HT-29 (cell line): ENCODE measurements around the gene CD79B. TPM values are rescaled to one million over a fixed set of nuclear protein-coding genes. Genes with fewer than 3 reads are reported as not detected.
A peak's percentile ranks its signal among the peaks of the same experiment; 100 is the strongest.
"Not testable (repeated sequence)": the region's sequence is repeated elsewhere in the genome, so short reads cannot be mapped to it uniquely, and the experiment has no call there.

ENCODE experiments used
- DNase-seq: peaks from one replicate; pipeline ENCODE4 v3.0.0-alpha.2; 2015; ENCODE audit warnings: low spot score
- total RNA-seq: library from RNA; depleted of rRNA; stranded (reverse); fragments of >200 nt; shearing (Covaris generic); gene quantifications from 2 replicates; pipeline ENCODE4 v1.2.3, GENCODE V29; 2014

Gene CD79B
- total RNA-seq, 1 experiment from 2014 or later: not detected

DNA sequence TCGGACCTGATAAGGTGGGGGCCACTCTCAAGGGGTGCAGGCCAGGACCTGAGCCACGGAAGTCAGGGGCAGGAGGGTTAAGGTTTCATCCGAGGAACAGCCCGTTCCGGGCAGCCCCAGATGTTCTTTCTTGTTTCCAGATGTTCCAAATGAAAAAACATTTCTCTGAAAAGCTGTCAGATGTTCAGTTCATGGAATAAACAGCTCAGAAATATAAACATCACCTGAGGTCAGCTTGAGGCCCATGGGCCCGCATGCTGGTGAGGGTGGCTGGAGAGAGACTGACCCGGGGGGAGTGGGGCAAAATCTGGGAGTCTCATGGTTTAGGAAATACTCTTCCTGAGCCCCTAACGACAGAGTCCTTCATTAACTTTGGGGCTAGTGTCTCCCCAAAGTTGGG, 1.5 kb upstream of the CD79B start:
- DNase-seq: no peak

DNA sequence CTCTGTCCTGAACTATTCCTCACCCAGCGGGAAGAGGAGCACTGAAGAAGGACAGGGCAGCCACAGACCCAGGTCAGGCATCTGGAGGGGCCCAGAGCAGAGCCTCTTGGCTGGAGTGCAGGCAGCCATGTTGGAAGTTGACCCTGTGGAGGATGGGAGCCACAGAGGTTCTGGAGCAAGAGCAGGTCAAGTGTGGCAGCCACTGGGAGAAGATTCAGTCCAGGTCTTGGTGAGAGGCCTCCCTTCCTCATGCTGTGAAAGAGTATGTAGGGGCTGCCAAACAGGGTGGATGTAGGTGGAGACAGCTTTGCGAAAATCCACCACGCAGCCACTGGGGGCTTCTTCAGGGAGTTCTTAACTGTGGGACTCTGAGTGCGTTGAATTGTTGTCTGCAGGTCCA, 590 bp upstream of the CD79B start:
- no peak for DNase-seq

DNA sequence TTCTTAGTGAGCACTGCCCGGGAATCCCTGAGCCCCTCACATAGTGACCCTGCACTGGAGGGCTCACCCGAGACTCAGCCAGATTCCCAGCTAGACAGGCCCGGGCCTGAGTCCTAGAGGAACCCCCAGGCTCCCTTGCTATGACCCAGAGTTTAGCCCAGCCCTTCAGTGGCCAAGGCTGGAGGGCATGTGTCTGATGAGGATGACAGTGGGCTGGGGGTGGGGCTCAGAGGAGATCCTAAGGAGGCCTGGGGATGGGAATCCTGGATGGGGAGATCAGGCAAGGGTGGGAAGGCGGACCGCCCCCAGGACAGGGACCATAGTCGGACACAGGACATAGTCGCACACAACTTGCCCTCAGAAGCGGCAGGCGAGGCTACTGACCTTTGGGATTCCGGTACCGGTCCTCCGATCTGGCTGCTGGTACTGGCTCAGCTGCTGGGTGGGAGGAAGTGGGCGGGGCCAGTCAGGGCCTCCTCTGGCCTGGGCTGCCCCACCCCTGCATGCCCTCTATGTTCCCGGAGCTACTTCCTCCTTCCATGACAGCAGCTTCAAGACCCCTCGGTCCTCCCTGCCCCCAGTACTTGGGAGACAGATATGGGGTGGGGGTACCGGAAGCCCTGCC, 1.1 kb downstream of the CD79B start:
- no peak for DNase-seq

DNA sequence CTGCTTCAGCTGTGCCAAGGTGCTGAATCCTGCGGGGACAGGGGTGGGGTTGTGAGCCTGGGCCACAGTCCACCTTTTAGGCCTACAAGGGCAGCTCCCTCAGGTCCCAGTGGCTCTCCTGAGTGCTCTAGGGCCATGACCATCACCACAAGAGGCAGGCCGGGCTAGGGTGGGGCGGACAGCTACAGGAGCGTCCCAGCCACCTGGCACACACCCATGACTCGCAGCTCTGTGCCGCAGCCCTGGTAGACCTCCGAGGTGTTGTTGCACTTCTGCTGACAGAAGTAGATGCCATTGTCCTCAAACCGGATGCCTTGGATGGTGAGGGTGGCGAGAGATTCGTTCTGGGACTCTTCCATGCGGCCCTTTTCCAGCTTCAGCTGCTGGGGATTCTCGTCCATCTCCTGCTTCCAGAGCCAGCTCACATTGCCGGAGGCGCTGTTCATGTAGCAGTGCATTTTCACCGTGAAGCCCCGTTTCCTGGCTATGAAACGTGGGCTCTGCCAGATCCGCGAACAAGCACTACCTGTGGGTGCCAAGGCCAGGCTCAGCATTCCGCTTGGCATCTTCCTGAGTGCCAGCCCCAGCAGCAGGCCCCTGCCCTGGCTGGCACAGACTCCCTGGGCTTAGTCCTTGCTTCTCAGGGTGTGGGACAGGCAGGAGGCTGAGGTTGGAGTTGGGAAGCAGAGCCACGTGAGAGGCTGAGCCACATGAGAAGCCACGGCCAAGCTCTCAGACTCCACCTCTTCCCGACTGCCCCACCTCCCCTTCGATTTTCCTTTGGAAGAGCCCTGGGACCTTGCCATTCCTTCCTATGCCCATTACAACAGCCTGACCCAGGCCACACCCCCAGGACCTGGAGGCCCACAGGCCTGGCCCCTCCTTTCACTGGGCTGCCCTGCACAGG, 2.0 kb downstream of the CD79B start:
- DNase-seq: no peak

DNA sequence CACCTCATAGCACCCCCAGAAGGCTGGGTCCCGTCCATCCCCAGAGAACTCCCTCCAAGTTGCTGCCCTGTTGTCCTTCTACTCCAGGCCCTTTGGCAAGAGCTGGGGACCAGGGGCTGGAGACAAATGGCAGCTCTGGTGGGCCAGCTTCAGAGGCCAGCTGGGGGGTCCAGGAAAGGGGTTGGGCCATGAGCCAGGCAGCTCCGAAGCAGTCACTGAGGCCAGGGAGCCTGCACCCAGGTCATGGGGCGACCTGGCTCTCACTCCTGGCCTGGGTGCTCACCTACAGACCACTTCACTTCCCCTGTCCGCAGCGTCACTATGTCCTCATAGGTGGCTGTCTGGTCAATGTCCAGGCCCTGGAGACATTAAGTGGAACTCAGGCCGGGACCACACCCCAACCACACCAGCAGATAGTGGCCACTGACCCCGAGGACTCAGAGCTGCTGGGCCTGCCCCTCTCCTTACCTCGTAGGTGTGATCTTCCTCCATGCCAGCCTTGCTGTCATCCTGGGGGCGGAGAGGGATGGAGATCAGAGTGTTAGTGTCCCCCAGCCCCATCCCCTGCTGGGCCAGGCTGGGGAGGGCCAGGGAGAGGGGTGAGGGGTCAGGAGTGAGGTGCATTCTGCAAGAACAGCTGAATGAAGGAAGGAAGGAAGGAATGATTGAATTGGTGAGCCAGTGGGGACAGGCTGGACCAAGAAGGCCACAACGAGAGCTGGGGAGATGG, 3.0 kb downstream of the CD79B start:
- DNase-seq: no peak

DNA sequence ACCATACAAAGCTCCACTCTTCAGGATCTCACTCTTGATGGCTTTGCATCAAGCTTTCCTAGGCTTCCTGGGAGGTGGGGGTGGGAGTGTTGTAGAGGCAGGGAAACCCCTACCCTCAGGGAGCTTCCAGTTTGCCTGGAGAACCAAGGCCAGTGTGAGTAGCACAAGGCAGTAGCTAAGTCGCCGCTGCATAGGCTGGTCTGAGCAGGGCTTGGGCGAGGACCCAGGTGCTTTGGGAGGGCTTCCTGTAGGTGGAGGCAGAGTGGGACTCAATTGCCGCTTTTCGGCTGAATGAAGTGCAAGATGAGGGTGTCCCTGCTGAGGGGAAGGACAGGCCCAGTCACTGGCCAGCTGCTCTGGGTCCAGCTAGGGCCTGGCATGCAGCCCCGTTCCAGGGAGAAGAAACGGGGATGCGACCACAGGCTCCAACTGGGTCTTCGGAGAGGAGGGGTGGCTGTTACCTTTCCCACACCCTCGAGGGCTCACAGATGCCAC, 3.9 kb downstream of the CD79B start:
- no peak for DNase-seq

DNA sequence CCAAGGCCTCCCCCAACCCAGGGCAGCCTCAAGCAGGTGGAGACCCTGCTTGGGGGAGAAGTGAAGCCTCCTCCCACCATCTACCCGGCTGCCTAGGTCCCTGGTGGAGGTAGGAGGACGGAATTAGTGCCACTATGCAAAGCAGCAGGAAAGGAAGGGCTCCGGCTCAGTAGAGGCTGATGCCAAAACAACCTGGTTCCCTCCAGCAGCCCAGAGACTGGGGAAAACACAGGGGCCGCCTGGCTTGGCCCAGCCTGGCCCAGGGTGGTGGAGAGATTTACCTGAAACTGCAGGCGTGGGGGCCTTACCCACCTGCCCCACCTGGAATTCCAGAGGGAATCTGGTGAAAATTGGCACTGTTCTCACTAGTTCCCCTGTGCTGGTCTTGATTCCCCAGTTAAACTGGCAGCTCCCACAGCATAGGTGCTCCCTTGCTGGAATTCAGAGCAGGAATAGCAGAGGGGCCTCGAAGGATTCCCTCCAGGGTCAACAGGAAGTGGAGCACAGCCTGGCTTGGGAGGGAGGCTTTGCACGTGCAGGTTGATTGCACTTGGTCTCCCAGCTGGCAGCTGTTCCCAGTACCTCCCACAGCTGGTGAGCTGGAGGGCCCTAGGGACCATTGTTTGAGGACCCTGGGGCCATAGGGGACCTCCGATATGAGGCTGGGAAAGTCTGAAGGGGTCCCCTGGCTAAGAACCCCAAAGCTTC, 4.5 kb downstream of the CD79B start:
- DNase-seq: no peak

DNA sequence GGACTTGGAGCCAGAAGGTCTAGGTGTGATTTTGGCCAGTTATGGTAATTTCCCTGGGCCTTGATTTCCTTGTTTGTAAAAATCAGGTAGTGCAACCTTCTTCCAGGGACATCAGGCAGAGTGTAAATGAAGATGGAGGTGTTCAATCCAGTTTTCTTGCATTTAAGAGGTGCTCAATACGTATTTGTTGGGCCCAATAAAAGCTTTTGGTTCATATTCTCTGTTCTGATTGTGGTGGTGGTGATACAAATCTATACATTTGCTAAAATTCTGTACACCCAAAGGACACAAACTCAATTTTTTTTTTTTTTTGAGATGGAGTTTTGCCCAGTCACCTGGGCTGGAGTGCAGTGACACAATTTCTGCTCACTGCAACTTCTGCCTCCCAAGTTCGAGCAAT, 6.0 kb downstream of the CD79B start:
- no peak for DNase-seq

DNA sequence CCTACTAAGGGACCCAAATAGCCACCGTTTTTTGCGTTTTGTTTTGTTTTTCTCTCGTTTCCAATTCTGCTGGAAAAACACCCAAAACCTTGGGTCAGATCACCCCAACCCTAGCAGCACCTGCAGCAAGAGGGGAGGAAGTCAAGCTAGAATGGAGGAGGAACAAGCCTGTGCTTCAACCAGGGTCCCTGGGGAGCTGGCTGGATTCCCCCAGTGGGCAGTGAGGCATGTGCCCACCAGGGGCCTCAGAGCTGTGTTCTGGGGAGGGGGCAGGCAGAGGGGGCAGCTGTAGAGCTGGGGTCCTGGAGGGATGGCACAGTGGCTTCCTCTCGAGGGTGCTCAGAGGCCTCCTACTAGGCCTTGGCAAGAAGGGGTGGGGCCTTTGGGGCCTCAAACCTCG, 6.5 kb downstream of the CD79B start:
- DNase-seq: no peak

DNA sequence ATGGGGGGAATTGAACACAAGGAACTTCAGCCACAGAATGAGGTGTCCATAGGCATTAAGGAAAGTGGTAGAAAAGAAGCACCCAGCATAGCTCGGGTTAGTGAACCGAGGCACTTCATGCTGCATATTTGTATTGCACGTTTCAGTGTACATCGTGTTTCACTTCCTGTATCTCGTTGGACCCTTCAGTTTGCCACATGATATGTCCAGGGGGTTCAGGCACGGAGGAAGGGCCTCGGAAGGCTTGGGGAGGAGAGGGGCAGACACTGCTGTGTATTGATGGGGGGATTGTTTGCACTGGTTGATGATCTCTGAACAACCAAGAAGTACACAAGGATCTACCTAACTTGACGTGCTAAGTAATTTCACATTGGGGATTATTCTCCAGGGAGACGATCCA, 9.7 kb downstream of the CD79B start:
- DNase-seq: not testable (repeated sequence)

DNA sequence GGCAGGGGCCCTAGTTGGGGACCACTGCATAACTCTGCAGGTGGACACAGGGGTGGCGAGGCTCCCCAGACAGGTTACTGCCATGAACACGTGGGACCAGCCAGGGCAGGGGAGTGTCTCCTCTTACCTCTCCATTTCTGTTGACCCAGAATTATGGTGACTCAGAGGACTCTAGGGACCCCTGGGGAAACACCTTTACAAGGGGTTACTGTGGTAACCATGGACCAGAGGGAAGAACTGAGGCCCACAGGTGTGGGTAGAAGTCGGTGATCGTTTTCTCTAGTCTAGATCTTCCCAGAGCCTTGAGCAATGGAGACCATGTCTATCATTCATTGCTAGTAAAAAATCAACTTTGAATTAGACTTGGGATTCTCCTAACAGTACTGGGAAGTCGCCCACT, 11.4 kb downstream of the CD79B start:
- DNase-seq: not testable (repeated sequence)

DNA sequence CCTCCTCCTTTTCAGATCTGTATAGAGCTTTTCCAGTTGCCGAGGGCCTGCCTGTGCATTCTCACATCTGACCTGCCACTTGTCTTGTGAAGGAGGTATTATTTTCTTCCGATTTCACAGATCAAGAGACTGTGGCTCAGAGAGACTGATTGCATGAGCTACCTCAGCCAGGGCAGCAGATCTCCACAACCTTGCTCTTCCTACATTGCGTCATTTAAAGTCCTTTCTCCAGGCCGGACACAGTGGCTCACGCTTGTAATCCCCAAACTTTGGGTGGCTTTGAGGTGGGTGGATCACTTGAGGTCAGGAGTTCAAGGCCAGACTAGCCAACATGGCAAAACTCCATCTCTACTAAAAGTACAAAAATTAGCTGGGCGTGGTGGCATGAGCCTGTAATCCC, 12.1 kb downstream of the CD79B start:
- not testable (repeated sequence) for DNase-seq

DNA sequence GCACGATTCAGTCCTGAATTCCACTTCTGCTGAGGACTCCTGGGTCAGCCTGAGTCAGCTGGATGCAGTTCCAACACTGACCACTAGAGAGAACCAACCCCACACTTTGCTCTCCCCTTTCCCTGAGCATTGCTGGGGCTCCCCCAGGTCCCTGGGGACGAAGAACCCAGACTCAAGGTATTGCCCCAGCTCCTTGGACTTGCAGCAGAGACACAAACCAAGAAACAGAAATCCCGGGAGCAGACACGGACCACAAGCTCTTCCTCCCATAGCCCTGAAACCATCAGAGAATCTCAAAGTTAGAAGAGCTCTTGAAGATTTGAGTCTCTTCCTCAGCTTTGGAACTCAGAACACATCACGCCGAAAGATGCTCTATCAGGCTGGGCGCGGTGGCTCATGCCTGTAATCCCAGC, 12.8 kb downstream of the CD79B start:
- DNase-seq: peak; percentile 77

DNA sequence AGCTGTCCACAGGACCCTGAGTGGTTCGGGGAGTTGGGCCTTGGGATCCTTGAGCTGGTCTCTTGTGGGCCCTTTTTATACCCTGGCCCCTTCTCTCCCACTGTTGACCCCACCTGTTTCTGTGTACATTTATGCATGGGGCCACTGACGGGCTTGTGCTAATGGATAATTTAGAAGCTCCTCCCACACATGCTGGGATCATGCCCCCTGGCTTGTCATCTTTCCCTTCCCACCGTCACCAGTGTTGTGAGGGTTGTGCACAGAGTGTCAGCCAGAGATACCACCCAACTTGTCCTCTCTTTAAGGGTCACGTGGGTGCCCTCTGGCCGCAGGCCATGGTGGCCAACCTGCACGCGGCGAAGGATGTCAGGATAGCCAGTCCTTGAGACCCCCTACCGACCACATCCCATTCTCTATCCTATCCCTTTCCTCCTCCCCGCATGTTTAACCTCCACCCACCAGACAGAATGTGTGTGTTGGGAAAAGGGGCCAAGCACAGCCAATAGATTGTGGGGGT, 13.3 kb downstream of the CD79B start, which contains the start of gene GH1:
TSS of gene GH1 (minus strand) at position 51 of the 517 bp plus-strand sequence. CDS start 63 bp downstream, outside the sequence.
- DNase-seq: not testable (repeated sequence)

DNA sequence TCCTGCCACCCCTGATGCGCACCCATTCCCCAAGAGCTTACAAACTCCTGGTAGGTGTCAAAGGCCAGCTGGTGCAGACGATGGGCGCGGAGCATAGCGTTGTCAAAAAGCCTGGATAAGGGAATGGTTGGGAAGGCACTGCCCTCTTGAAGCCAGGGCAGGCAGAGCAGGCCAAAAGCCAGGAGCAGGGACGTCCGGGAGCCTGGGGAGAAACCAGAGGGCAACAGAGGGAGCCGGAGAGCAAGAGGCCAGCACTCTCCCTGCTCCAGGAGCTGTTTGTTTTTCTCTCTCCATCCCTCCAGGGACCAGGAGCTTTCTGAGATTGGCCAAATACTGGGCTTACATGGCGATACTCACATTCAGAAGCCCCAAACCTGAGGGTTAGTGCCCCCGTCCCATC, 13.8 kb downstream of the CD79B start:
- DNase-seq: no peak

DNA sequence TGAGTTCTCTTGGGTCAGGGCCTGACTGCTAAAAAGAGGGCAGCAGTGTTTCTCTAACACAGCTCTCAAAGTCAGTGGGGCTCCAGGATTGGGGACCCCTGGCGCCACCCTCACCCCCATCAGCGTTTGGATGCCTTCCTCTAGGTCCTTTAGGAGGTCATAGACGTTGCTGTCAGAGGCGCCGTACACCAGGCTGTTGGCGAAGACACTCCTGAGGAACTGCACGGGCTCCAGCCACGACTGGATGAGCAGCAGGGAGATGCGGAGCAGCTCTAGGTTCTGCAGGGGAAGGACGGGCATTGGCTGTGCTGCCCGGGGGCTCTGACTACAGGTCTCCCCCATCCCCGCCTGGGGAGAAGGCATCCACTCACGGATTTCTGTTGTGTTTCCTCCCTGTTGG, 14.5 kb downstream of the CD79B start:
- no peak for DNase-seq

DNA sequence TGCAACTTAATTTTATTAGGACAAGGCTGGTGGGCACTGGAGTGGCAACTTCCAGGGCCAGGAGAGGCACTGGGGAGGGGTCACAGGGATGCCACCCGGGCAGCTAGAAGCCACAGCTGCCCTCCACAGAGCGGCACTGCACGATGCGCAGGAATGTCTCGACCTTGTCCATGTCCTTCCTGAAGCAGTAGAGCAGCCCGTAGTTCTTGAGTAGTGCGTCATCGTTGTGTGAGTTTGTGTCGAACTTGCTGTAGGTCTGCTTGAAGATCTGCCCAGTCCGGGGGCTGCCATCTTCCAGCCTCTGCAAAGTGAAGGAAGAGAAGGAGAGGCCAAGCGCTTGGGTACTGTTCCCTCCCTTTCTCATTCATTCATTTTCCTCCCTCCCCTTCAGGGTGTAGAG, 14.9 kb downstream of the CD79B start:
- not testable (repeated sequence) for DNase-seq

DNA sequence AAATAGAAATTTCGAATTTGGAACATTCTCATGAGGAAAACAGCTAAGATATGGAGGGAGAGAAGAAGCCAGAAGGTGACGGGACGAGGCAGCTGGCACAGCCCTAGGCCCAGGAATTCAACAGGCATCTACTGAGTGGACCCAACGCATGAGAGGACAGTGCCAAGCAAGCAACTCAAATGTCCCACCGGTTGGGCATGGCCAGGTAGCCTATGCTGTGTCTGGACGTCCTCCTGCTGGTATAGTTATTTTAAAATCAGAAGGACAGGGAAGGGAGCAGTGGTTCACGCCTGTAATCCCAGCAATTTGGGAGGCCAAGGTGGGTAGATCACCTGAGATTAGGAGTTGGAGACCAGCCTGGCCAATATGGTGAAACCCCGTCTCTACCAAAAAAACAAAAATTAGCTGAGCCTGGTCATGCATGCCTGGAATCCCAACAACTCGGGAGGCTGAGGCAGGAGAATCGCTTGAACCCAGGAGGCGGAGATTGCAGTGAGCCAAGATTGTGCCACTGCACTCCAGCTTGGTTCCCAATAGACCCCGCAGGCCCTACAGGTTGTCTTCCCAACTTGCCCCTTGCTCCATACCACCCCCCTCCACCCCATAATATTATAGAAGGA, 15.5 kb downstream of the CD79B start:
- DNase-seq: no peak

DNA sequence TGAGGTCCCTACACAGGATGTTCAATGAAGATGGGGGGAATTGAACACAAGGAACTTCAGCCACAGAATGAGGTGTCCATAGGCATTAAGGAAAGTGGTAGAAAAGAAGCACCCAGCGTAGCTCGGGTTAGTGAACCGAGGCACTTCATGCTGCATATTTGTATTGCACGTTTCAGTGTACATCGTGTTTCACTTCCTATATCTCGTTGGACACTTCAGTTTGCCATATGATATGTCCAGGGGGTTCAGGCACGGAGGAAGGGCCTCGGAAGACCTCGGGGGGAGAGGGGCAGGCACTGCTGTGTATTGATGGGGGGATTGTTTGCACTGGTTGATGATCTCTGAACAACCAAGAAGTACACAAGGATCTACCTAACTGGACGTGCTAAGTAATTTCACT, 16.4 kb downstream of the CD79B start:
- DNase-seq: not testable (repeated sequence)

DNA sequence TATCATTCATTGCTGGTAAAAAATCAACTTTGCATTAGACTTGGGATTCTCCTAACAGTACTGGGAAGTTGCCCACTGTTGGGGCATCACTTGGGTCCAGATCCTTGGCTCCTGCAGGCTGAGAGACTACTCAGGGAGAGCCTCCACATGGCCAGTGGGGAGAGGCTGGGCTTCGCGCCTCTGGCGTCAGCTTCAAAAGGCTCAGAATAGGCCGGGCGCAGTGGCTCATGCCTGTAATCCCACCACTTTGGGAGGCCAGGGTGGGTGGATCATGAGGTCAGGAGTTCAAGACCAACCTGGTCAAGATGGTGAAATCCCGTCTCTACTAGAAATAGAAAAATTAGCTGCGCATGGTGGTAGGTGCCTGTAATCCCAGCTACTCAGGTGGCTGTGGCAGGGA, 17.7 kb downstream of the CD79B start:
- DNase-seq: no peak

DNA sequence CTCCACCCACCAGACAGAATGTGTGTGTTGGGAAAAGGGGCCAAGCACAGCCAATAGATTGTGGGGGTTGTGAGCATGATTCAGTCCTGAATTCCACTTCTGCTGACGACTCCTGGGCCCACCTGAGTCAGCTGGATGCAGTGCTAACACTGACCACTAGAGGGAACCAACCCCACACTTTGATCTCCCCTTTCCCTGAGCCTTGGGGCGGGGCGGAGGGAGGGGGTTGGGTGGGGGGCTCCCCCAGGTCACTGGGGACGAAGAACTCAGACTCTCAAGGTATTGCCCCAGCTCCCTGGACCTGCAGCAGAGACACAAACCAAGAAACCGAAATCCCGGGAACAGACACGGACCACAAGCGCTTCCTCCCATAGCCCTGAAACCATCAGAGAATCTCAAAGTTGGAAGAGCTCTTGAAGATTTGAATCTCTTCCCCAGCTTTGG, 20.5 kb downstream of the CD79B start:
- DNase-seq: peak; percentile 42
